HG03135 (cell line): ENCODE results near the gene JAK1.

Experiments
- ATAC-seq: cut with Tn5 transposase; IDR thresholded peaks from one replicate; pipeline ENCODE4 v1.9.1; 2021; ENCODE audit warnings: mild to moderate bottlenecking, moderate library complexity; ENCODE audit not compliant: unreplicated experiment

Gene JAK1

DNA sequence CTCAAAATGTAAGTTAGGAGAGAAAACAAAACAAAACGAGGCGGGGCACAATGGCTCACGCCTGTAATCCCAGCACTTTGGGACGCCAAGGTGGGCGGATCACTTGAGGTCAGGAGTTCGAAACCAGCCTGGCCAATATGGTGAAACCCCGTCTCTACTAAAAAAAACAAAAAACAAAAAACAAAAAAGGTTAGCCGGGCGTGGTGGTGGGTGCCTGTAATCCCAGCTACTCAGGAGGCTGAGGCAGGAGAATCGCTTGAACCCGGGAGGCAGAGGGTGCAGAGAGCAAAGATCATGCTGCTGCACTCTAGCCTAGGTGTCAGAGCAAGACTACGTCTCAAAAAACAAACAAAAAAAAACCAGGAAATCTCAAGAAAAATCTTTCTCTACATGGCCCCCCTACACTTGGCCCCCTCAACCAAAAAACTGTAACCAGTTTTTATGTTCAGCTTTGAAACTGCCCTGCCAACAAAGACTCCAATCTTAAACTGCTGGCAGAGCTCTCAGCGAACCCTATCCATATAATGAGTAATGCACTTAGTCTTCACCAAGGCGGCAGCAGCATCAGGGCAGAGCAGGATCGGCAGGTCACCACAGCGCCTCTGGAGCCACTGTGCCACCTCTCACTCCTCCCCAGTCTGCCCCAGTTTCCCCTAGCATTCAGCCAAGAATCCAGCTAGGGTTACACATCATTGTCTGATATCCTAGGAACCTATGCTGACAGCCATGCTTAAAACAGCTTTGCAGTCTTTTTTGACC is 71.7 kb downstream of the JAK1 start:
- ATAC-seq: no peak

DNA sequence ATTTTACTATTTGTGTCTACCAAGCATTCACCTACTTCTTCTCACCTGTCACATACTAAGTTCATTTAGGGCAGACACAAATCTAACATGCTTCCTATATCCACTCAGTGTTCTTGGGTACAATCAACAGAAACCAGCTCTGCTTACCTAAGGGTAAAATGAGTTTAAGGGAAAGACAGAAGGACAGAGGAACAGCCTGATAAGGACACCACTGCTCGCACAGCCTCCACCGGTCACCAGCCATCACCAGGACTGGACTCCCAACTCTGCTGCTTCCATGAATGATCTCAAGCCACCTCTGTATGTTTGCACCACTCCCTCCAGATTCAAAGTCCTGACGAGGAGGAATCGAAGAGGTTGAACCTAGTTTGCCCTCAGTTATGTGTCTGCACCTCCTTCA is 72.4 kb downstream of the JAK1 start:
- ATAC-seq: no peak

- ATAC-seq: no peak
Observed at GRCh38 chr1:64892576-64893573, 73.5 kb downstream of the JAK1 start.

- ATAC-seq: no peak
Observed at GRCh38 chr1:64891448-64891825, 74.9 kb downstream of the JAK1 start.

- ATAC-seq: no peak
Observed at GRCh38 chr1:64890699-64891447, 75.5 kb downstream of the JAK1 start.

DNA sequence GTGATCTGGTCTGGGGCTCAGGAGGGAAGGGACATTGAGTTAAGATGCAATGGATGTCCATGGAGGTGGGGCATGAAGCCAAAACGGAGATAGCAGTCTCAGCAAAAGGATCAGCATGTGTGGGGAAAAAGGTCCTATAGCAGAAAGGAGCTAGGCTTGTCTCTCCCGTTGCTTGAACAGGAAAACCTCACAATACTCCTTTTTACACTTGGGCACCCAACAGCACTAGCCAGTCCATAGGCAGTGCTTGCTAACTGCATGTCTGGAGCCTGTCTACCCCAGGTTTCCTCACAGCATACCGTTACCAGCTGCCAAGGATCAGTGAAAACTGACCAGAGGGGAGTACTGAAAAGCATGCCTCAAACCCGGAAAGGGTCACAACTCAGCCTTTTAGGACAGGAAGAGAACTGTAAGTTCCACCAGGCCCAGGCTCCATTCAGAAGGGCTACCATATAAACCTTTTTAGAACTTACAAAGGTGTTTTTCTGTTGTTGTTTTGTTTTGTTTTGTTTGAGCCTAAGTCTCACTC is 78.6 kb downstream of the JAK1 start:
- ATAC-seq: no peak

GRCh38 chr1:64886877-64887276 is 79.5 kb downstream of the JAK1 start:
- ATAC-seq: no peak

DNA sequence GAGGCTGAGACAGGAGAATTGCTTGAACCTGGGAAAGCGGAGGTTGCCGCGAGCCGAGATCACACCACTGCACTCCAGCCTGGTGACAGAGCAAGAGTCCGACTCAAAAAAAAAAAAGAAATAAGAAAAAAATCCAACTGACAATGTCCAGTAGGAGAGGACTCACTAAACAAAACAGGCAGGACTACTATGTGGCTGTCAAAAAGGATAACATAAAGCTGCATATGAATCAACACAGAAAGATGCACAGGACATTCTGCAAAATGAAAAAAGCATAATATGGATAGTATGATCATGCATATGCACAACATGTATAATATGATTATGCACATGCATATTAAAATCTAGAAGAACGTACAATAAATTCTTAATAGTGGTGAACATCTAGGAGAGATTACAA is 80.7 kb downstream of the JAK1 start:
- ATAC-seq: no peak

- no peak for ATAC-seq
Observed at GRCh38 chr1:64884261-64885040, 81.9 kb downstream of the JAK1 start.

DNA sequence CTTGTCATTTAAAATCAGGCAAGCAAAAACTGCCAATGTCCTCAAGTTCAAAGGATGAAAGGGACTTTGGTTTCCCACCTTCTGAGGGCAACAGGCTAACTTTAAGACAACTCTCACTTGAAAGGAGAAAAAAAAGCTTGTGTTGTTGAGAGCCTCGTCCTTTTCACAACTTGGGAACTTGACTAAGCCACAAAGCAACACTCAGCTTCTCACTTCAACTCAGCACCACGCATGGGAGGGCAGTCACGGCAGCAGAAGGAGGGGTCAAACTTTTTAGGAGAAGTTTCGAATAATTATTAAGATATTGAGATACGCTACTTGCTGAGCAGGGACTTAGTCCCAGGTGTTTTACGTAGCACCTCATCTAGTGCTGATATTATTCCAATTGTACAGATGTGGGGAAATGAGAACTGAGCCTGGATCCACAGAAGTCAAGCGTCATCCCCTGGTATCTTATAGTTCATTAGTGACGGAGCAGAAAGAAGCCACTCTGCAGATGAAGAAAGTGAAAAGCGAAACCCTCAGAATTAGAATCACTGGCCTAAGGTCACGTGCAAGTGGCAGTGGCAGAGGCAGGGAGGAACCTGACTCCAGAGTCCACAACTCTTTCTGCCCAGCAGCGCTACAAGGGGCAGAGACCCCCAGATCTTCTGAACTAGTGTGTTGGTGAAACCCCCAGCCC is 83.6 kb downstream of the JAK1 start:
- peak; percentile 70 for ATAC-seq

GRCh38 chr1:64881281-64881680 is 85.1 kb downstream of the JAK1 start:
- ATAC-seq: no peak

DNA sequence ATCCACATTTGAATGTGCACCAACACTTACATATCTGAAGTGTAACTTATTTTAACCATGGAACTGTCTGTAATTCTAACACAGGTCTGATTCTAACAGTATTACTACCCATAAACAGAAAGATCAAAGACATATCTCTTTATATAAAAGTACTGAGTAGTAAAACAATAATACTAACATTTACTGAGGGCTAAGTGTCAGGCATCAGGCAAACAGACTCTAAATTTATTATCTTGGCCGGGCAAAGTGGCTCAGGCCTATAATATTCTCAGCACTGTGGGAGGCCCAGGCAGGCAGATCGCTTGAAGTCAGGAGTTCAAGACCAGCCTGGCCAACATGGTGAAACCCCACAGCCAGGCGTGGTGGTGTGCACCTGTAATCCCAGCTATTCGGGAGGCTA is 85.9 kb downstream of the JAK1 start:
- ATAC-seq: no peak

DNA sequence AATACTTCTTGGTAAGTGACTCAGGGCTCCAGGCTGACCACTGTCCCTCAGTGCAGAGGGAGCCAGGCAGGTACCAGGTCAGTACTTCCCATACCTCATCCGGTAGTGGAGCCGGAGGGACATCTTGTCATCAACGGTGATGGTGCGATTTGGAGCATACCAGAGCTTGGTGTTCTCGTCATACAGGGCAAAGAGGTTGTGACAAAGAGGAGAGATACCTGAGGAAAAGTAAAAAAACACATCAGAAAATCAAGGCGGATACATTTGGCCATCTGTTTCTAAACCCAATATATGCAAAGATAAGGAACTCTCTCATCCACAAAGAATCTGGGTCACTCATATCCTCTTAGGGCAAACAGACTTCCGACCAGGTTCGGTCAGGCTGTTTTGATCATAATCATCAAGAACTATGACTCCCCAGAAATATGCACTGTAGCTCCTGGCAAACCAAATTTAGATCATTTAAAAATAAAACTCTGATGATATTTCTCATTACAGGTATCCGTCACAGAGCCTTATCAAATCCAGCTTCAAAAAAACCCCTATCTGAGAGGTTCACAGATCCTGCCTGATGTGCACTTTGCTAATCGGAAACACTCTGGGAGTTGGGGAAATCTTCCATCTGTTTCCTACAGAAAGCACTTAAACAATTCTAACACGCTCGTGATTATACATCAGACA is 87.3 kb downstream of the JAK1 start:
- no peak for ATAC-seq

DNA sequence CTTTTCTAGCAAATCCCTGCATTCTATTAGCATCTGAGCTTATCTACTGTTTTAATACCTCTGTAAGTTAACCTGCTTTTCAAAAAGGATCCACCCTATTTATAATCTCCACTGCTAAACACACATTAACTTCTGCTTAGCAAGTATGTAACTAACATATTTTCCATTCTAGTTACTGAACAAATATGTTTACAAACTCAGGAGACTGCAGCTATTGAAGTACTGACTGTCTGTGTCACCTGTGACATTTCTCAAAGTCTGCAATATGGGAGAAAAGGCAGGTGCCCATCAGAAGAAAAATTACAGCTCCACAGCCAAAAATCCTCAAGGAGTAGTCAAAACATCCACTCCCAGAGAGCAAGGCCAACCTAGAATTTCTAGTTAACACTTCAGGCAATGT is 88.3 kb downstream of the JAK1 start:
- no peak for ATAC-seq

DNA sequence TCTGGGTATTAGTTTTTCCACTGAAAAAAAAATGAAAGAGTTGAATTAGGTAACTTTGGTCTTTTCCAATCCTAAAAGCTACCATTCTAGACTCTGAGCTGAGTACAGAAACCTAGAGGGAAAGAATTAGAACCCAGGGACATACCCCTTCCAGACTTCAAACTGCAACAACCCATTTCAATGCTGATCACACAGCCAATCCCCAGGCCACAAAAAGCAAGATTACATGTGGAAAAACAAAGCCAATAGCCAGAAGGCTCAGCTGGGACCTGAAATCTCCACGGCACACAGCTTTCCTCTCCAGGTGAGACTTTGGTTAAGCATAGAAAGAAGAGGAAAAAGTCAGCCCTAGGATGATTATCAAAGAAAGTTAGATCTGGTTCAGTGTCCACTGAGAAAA is 88.8 kb downstream of the JAK1 start:
- ATAC-seq: no peak

DNA sequence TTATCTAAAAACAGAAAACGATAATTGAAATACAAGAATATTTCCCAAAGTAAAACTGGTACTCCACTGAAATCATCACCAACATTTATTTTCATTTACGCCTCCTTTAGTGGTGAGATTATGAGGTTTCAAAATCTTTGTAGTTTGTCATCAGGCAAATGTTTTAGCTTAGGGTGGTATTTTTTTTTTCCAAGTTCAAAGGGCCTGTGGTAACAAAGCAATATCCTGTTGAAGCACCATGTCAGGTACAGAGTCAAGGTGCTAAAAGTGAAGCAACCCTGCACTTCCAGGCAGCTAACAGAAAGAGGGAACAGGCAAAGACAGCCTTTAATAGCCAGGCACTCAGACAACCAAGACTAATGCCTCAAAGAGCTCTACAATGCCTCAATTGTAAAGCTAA is 89.2 kb downstream of the JAK1 start:
- no peak for ATAC-seq

DNA sequence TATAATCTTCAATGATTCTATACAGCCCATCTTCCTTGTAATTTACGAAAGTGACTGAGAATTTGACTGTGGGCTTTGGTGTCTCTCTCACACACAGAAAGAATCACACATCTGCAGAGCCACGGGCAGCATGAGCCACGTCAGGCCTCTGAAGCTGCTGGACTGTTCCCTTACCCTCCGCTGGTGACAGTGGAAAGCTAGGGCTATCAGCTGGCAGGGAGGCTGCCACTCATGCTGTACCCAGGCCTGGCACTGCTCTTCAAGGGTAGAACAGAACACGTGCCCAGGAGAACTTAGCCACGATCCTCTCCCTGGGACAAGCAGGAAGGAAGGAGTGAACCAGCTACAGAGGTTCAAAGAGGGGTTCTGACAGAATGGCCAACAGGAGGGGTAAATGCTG is 90.7 kb downstream of the JAK1 start:
- no peak for ATAC-seq

- no peak for ATAC-seq
Observed at GRCh38 chr1:64875101-64875500, 91.2 kb downstream of the JAK1 start.

GRCh38 chr1:64874666-64875065 is 91.7 kb downstream of the JAK1 start:
- no peak for ATAC-seq
